B cell (primary cell): ENCODE results near the gene SNX17.

ENCODE experiments used
- CTCF ChIP-seq: fragments of 200-600 bp; IDR thresholded peaks from one replicate; pipeline ENCODE4 v1.8.0; 2022; ENCODE audit warnings: antibody characterized with exemption, mild to moderate bottlenecking
- EZH2 ChIP-seq: IDR thresholded peaks from 2 replicates; pipeline ENCODE4 v1.6.1; 2012; ENCODE audit warnings: borderline replicate concordance, low read depth, mild to moderate bottlenecking, moderate library complexity, low read length; ENCODE audit not compliant: insufficient read depth, poor library complexity, severe bottlenecking

GRCh38 chr2:27378809-27379290, 8.4 kb downstream of the SNX17 start:
- TF ChIP-seq CTCF (no peak), EZH2 (no peak)
